Testis (tissue), 3 donors: ENCODE results near the gene PLIN5. TPM values are rescaled to one million over a fixed set of nuclear protein-coding genes. Genes with fewer than 3 reads are reported as not detected.
A peak's percentile ranks its signal among the peaks of the same experiment; 100 is the strongest.
"Not testable (repeated sequence)": the region's sequence is repeated elsewhere in the genome, so short reads cannot be mapped to it uniquely, and the experiment has no call there.

ENCODE experiments used
- DNase-seq: peaks from one replicate; pipeline ENCODE4 v3.0.0-alpha.2; 2019
- H3K27ac ChIP-seq, 2 donors: fragments of 200-600 bp; sonication (generic); one replicate each; pipeline ENCODE4 v1.5.1; 2019
- H3K27me3 ChIP-seq: fragments of 200-600 bp; sonication (generic); one replicate; pipeline ENCODE4 v1.5.1; 2019
- H3K36me3 ChIP-seq: fragments of 200-600 bp; sonication (generic); one replicate; pipeline ENCODE4 v1.5.1; 2017; ENCODE audit warnings: low read depth; ENCODE audit errors: missing control alignments
- H3K4me1 ChIP-seq: fragments of 200-600 bp; sonication (generic); one replicate; pipeline ENCODE4 v1.5.1; 2019
- H3K4me3 ChIP-seq, 2 donors: fragments of 200-600 bp; sonication (generic); one replicate each; pipeline ENCODE4 v1.5.1; 2017 to 2019
- H3K9me3 ChIP-seq: fragments of 200-600 bp; sonication (generic); one replicate; pipeline ENCODE4 v1.5.1; 2017
- POLR2A ChIP-seq: fragments of 450-650 bp; IDR thresholded peaks from one replicate; pipeline ENCODE4 v1.6.1; 2017; ENCODE audit warnings: antibody characterized with exemption, mild to moderate bottlenecking, moderate library complexity
- WGBS, 2 donors: methylation state at CpG; one replicate each; pipeline ENCODE4 v1.1.5; 2018; 5-methylcytosine and 5-hydroxymethylcytosine counted together
- intact Hi-C: fragments of 100-400 bp; cut with DNase I; formaldehyde crosslinking; loops from one replicate; pipeline ENCODE4 v1.15.1; 2023; ENCODE audit warnings: low total_unique reads
- polyA plus RNA-seq: library from polyadenylated mRNA; stranded (reverse); fragments of 350-450 nt; fragmentation: Illumina TruSeq; extraction: RNeasy Lipid Tissue Mini Kit (QIAGEN cat#74804); gene quantifications from one replicate; pipeline ENCODE4 v1.2.3, GENCODE V29; 2014; ENCODE audit warnings: low read depth, low replicate concordance; ENCODE audit not compliant: insufficient read depth
- total RNA-seq, 2 donors: library from RNA; depleted of rRNA; stranded (reverse); fragments of >200 nt; gene quantifications; one replicate each; pipeline ENCODE4 v1.2.3, GENCODE V29; 2016
- TF ChIP-seq, protein P1 (sequence below), 3 experiments: fragments of 450-650 bp in 2 of 3; fragments of 200-600 bp in 1 of 3; sonication (generic) in 1 of 3; IDR thresholded peaks; one replicate each; pipeline ENCODE4 v1.5.1; 2016 to 2019; ENCODE audit warnings: antibody characterized with exemption in 3 of 3, mild to moderate bottlenecking in 2 of 3, moderate library complexity in 1 of 3

PLIN5 gene
- total and polyA plus RNA-seq, 3 donors from 2014 or later: 3.8 to 8.5 (median 7.4) TPM

DNA sequence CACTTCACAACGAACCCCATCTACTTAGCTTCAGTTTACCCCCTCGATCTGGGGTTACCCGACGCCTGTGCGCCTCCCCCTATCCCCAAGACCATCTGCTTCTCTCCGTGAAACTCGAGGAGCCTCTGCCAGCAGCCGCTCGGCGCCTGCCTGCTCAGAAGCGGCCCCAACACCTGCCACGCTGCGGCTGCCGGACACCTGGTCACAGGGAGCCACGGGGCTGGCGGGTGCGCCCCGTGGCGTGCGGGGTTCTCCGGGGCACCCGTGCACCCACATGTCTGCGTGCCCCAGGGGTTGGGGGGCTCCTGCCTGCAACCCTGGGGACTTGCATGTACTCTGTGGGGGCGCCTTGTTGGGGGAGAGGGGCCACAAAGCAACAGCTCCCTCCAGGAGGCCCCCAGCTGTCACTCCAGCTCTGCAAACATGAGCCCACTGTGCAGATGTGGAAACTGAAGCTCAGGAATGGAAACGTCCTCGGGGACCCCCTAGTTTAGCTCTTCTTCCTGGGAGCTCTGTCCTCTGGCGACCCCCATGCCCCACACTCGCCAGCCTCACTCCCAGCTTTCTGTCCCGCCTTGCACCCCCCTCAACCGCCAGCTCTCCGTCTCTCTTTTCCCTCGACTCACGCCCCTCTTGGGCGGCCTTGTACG lies 31.5 kb upstream of the PLIN5 start:
- intact Hi-C loops: no loop called here
- Histone ChIP-seq H3K27ac (no peak overlapping the region), H3K9me3 (no peaks in the 10 kb centered on the region), H3K4me1 (no peaks in the 10 kb centered on the region), H3K36me3 (no peaks in the 10 kb centered on the region), H3K4me3 (no peak overlapping the region), H3K27me3 (no peaks in the 10 kb centered on the region)
- WGBS, 2 donors: 54 to 76% methylated on average over 34 to 35 of the region's 35 CpGs
- TF ChIP-seq, protein P1, sequence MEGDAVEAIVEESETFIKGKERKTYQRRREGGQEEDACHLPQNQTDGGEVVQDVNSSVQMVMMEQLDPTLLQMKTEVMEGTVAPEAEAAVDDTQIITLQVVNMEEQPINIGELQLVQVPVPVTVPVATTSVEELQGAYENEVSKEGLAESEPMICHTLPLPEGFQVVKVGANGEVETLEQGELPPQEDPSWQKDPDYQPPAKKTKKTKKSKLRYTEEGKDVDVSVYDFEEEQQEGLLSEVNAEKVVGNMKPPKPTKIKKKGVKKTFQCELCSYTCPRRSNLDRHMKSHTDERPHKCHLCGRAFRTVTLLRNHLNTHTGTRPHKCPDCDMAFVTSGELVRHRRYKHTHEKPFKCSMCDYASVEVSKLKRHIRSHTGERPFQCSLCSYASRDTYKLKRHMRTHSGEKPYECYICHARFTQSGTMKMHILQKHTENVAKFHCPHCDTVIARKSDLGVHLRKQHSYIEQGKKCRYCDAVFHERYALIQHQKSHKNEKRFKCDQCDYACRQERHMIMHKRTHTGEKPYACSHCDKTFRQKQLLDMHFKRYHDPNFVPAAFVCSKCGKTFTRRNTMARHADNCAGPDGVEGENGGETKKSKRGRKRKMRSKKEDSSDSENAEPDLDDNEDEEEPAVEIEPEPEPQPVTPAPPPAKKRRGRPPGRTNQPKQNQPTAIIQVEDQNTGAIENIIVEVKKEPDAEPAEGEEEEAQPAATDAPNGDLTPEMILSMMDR (IDR thresholded peaks at IDR 0.05): no peak
- TF ChIP-seq POLR2A: no peak
- DNase-seq: no peak

DNA sequence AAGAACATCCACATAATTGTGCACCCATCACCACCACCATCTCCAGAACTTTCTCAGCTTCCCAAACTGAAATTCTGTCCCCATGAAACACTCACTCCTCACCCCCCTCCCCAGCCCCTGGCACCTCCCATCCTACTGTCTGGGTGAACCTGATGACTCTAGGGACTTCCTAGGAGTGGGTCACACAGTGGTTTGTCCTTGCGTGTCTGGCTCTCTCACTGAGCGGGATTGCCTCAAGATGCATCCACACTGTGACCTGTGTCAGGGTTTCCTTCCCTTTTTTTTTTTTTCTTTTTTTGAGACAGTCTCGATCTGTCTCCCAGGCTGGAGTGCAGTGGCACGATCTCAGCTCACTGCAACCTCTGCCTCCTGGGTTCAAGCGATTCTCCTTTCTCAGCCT lies 28.5 kb upstream of the PLIN5 start:
- H3K4me3 ChIP-seq, intact Hi-C loops, H3K4me1 ChIP-seq, H3K36me3 ChIP-seq, H3K27me3 ChIP-seq, DNase-seq, H3K9me3 ChIP-seq, H3K27ac ChIP-seq: not testable (repeated sequence)
- 84 to 87% methylated on average over 5 of the region's 5 CpGs for WGBS, 2 donors

DNA sequence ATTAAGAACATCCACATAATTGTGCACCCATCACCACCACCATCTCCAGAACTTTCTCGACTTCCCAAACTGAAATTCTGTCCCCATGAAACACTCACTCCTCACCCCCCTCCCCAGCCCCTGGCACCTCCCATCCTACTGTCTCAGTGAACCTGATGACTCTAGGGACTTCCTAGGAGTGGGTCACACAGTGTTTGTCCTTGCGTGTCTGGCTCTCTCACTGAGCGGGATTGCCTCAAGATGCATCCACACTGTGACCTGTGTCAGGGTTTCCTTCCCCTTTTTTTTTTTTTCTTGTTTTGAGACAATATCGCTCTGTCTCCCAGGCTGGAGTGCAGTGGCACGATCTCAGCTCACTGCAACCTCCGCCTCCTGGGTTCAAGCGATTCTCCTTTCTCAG lies 27.1 kb upstream of the PLIN5 start:
- H3K4me1 ChIP-seq, H3K36me3 ChIP-seq, H3K27me3 ChIP-seq, intact Hi-C loops, H3K27ac ChIP-seq, DNase-seq, H3K4me3 ChIP-seq, H3K9me3 ChIP-seq: not testable (repeated sequence)
- WGBS, 2 donors: 85 to 91% methylated on average over 6 to 7 of the region's 7 CpGs

DNA sequence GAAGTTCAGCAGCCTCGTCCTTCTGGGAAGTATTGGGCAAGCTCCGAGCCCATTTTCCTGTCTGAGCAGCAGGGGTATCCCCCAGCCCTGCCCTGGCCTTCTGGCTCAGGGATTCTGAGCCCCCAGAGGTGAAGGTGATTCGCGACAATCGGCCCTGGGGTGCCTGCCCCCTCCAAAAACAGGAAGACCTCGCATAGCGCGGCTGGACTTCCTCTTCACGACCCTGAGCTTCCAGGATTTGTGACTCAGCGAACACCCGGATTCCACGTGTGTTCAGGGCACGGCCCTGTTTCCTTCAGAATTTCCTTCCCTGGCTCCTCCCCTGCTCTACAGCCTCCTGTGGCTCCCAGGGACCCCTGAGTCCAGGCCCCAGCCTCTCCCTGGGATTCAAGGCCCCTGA lies 24.5 kb upstream of the PLIN5 start, which contains the start of gene SEMA6B:
Gene SEMA6B (minus strand): TSS at position 116 of the 400 bp plus-strand sequence. CDS start 1,227 bp downstream, outside the sequence.
- intact Hi-C loops: no loop called here
- H3K4me1 ChIP-seq: no peaks in the 10 kb centered on the region
- H3K9me3 ChIP-seq: no peaks in the 10 kb centered on the region
- WGBS, 2 donors: 70 to 86% methylated on average over 13 of the region's 13 CpGs
- no peak for DNase-seq
- no peaks in the 10 kb centered on the region for H3K27me3 ChIP-seq
- H3K4me3 ChIP-seq: no peak within 1 kb of the TSS
- H3K27ac ChIP-seq: no peak within 1 kb of the TSS
- no peaks in the 10 kb centered on the region for H3K36me3 ChIP-seq
- TF ChIP-seq, protein P1 (IDR thresholded peaks at IDR 0.05): no peak
- no peak for TF ChIP-seq POLR2A

DNA sequence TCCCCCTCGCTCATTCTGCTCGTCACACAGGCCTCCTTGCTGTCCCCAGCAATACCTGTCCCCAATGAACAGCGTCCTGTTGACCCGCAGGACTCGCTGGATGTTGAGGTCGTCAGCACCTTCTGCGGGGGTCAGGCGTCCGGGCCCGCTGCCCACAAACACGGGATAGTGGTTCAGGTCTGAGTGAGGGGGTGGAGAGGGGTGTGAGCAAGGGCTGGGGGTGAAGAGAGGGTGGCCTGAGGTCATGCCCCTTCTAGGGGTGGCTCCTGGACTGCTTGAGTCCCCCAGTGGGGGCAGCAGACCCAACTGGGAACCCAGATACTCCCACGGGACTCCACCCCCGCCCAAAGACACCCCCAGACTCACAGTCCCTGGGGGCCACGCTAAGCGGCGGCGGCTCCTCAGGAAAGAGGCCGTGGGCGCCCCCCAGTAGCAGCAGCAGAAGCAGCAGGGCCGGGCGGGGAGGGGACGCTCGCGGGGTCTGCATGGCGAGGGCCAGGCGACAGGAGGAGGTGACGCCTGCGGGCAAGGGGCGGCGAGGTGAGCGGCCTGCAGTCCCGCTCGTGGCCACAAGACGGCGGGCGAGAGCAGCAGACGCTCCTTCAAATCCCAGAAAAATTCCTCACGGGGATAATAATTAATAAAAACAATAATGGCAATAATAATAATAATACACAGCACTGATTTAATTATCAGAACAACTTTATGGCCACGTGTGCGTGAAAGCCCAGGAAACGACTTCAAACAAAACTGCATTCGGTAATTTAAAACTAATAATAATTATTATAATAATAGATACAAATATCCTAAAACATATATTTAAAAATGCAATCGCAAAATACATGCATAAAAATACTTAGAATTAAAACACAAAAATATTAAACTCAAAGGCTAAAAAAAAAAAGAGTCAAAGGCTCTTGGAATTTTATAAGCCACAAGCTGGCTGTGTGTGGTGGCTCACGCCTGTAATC lies 23.2 kb upstream of the PLIN5 start:
- no peaks in the 10 kb centered on the region for H3K36me3 ChIP-seq
- no peaks in the 10 kb centered on the region for H3K27me3 ChIP-seq
- H3K27ac ChIP-seq: no peak overlapping the region
- WGBS, 2 donors: 16 to 23% methylated on average over 31 to 44 of the region's 44 CpGs
- peak; percentile 50 for DNase-seq
- TF ChIP-seq, protein P1 (IDR thresholded peaks at IDR 0.05): peak; percentile 90 to 99 (median 94)
- TF ChIP-seq POLR2A: no peak
- intact Hi-C loops: no loop called here
- no peaks in the 10 kb centered on the region for H3K9me3 ChIP-seq
- no peaks in the 10 kb centered on the region for H3K4me1 ChIP-seq
- H3K4me3 ChIP-seq: no peak overlapping the region
